H1 (cell line): ENCODE measurements around the gene SLC15A4. TPM values are rescaled to one million over a fixed set of nuclear protein-coding genes. Genes with fewer than 3 reads are reported as not detected.

Source experiments
- CTCF ChIA-PET: fragments of 300-600 bp; sonication (Branson Sonifier 250); formaldehyde crosslinking; loops from one replicate; lab custom pipeline; 2021; ENCODE audit not compliant: partially characterized antibody; lab: Charles Lee
- POLR2A ChIA-PET: fragments of 300-600 bp; sonication (Branson Sonifier 250); formaldehyde crosslinking; loops from one replicate; lab custom pipeline; 2021; ENCODE audit warnings: inconsistent platforms; ENCODE audit not compliant: partially characterized antibody; lab: Charles Lee
- DNase-seq, 2 experiments: peaks; one replicate each; pipeline versions ENCODE4 v3.0.0 to v3.0.0-alpha.2; 2010 to 2022; ENCODE audit warnings: low spot score in 2 of 2, low read depth in 1 of 2, mixed read lengths in 1 of 2
- FAIRE-seq: peaks from 2 replicates; lab custom pipeline; 2011; peaks lifted over from hg19 to GRCh38; lab: Jason Lieb, UNC
- H2AFZ ChIP-seq: 2 replicates; pipeline ENCODE4 v1.8.1; 2012; ENCODE audit warnings: low read length, inconsistent platforms
- H2AK5ac ChIP-seq: 2 replicates; pipeline ENCODE4 v1.6.1; 2013; ENCODE audit warnings: low read depth, low read length
- H2BK120ac ChIP-seq: replicated peaks from 2 replicates; pipeline ENCODE3; 2013; ENCODE audit warnings: low read depth, low read length, inconsistent platforms
- H2BK12ac ChIP-seq: 2 replicates; pipeline ENCODE4 v1.6.1; 2013; ENCODE audit warnings: low read depth, low read length
- H2BK15ac ChIP-seq: 2 replicates; pipeline ENCODE4 v1.6.1; 2013; ENCODE audit warnings: low read length
- H2BK20ac ChIP-seq: 2 replicates; pipeline ENCODE4 v1.6.1; 2013; ENCODE audit warnings: low read length
- H2BK5ac ChIP-seq: 2 replicates; pipeline ENCODE4 v1.6.1; 2013; ENCODE audit warnings: low read depth, low read length
- H3K14ac ChIP-seq: 2 replicates; pipeline ENCODE4 v1.6.1; 2013; ENCODE audit warnings: inconsistent platforms; ENCODE audit not compliant: insufficient read length
- H3K18ac ChIP-seq: 2 replicates; pipeline ENCODE4 v1.6.1; 2013; ENCODE audit warnings: low read length; ENCODE audit errors: extremely low read depth
- H3K23ac ChIP-seq: 2 replicates; pipeline ENCODE4 v1.6.1; 2013; ENCODE audit warnings: inconsistent platforms; ENCODE audit not compliant: insufficient read length
- H3K23me2 ChIP-seq: 2 replicates; pipeline ENCODE4 v1.6.1; 2013; ENCODE audit warnings: low read depth, low read length
- H3K27ac ChIP-seq: 2 replicates; pipeline ENCODE4 v1.6.1; 2011; ENCODE audit warnings: low read depth, low read length, inconsistent platforms
- H3K27me3 ChIP-seq, 4 experiments: replicated peaks in 1 of 4; 1 replicate in 1 of 4; 2 replicates in 3 of 4; pipeline versions ENCODE4 v1.6.1 to v1.8.1; 2011 to 2013; ENCODE audit warnings: low read length in 3 of 4, mild to moderate bottlenecking in 3 of 4, inconsistent platforms in 2 of 4, mixed read lengths in 2 of 4, moderate library complexity in 1 of 4; ENCODE audit not compliant: control insufficient read depth in 3 of 4, insufficient read depth in 3 of 4; ENCODE audit errors: extremely low read depth in 1 of 4
- H3K36me3 ChIP-seq, 4 experiments: 2 replicates each; pipeline versions ENCODE4 v1.6.1 to v1.8.1; 2011 to 2013; ENCODE audit warnings: mild to moderate bottlenecking in 4 of 4, low read length in 3 of 4, moderate library complexity in 2 of 4, control low read depth in 1 of 4, inconsistent platforms in 1 of 4; ENCODE audit not compliant: insufficient read depth in 4 of 4, control insufficient read depth in 2 of 4
- H3K4ac ChIP-seq: replicated peaks from 2 replicates; pipeline ENCODE3; 2013; ENCODE audit warnings: low read length, low read depth, mixed read lengths, inconsistent platforms; ENCODE audit not compliant: insufficient read length
- H3K4me1 ChIP-seq, 4 experiments: replicated peaks in 1 of 4; 1 replicate in 1 of 4; 2 replicates in 3 of 4; pipeline versions ENCODE4 v1.6.1 to v1.8.1; 2011 to 2013; ENCODE audit warnings: low read length in 3 of 4, inconsistent platforms in 2 of 4, mixed read lengths in 1 of 4; ENCODE audit not compliant: insufficient read depth in 4 of 4, control insufficient read depth in 3 of 4
- H3K4me2 ChIP-seq, 2 experiments: 2 replicates each; pipeline versions ENCODE4 v1.6.1 to v1.8.1; 2011 to 2013; ENCODE audit warnings: low read depth in 2 of 2, low read length in 2 of 2, control low read depth in 1 of 2, inconsistent platforms in 1 of 2, mild to moderate bottlenecking in 1 of 2; ENCODE audit not compliant: insufficient read depth in 1 of 2
- H3K4me3 ChIP-seq, 4 experiments: fragments of 200-600, 300-600 bp in 1 of 4; sonication (generic), shearing (Covaris generic), sonication (Bioruptor Twin) in 1 of 4; 2 replicates each; pipeline versions ENCODE4 v1.5.1 to v1.8.1; 2011 to 2016; ENCODE audit warnings: low read length in 4 of 4, low read depth in 3 of 4, control low read depth in 2 of 4, inconsistent platforms in 2 of 4, mild to moderate bottlenecking in 2 of 4, mixed read lengths in 1 of 4, moderate library complexity in 1 of 4; ENCODE audit not compliant: insufficient read depth in 2 of 4; ENCODE audit errors: extremely low read depth in 1 of 4
- H3K56ac ChIP-seq: replicated peaks from 2 replicates; pipeline ENCODE3; 2013; ENCODE audit warnings: low read depth, mild to moderate bottlenecking, mixed read lengths, low read length, inconsistent platforms; ENCODE audit not compliant: insufficient read length
- H3K79me1 ChIP-seq: 2 replicates; pipeline ENCODE4 v1.6.1; 2013; ENCODE audit warnings: low read depth, low read length, control low read depth
- H3K79me2 ChIP-seq, 2 experiments: 2 replicates each; pipeline versions ENCODE4 v1.6.1 to v1.8.1; 2012 to 2013; ENCODE audit warnings: low read length in 2 of 2, mild to moderate bottlenecking in 2 of 2, inconsistent platforms in 1 of 2; ENCODE audit not compliant: insufficient read depth in 2 of 2, control insufficient read depth in 1 of 2
- H3K9ac ChIP-seq, 4 experiments: replicated peaks in 1 of 4; 1 replicate in 1 of 4; 2 replicates in 3 of 4; pipeline versions ENCODE4 v1.6.1 to v1.8.1; 2011 to 2013; ENCODE audit warnings: low read depth in 3 of 4, low read length in 3 of 4, control low read depth in 2 of 4, mild to moderate bottlenecking in 2 of 4, moderate library complexity in 2 of 4, inconsistent platforms in 1 of 4; ENCODE audit errors: extremely low read depth in 1 of 4
- H3K9me3 ChIP-seq, 2 experiments: 2 replicates each; pipeline versions ENCODE4 v1.6.1 to v1.8.1; 2012 to 2013; ENCODE audit warnings: mild to moderate bottlenecking in 2 of 2, moderate library complexity in 2 of 2, control low read depth in 1 of 2, inconsistent platforms in 1 of 2, low read depth in 1 of 2, low read length in 1 of 2, mixed read lengths in 1 of 2; ENCODE audit not compliant: insufficient read depth in 2 of 2
- H4K20me1 ChIP-seq, 2 experiments: replicated peaks in 1 of 2; 2 replicates each; pipeline versions ENCODE3 to v1.8.1; 2011 to 2013; ENCODE audit warnings: inconsistent platforms in 2 of 2, low read length in 2 of 2, mild to moderate bottlenecking in 1 of 2; ENCODE audit not compliant: insufficient read depth in 2 of 2, control insufficient read depth in 1 of 2
- H4K5ac ChIP-seq: 2 replicates; pipeline ENCODE4 v1.6.1; 2013; ENCODE audit warnings: low read length, low read depth, mixed read lengths, inconsistent platforms; ENCODE audit not compliant: insufficient read length
- H4K8ac ChIP-seq: 2 replicates; pipeline ENCODE4 v1.8.0; 2013; ENCODE audit warnings: mild to moderate bottlenecking, moderate library complexity, low read length, inconsistent platforms; ENCODE audit not compliant: insufficient read depth; ENCODE audit errors: extremely low read depth
- H4K91ac ChIP-seq: replicated peaks from 2 replicates; pipeline ENCODE3; 2013; ENCODE audit warnings: low read length, mixed read lengths, inconsistent platforms; ENCODE audit not compliant: insufficient read length
- CBX5 ChIP-seq: fragments of 300-800, 300-1000 bp; sonication (generic); IDR thresholded peaks from 2 replicates; pipeline ENCODE4 v1.7.1; 2016; ENCODE audit warnings: antibody characterized with exemption, low read length, low read depth
- CEBPB ChIP-seq: IDR thresholded peaks from 2 replicates; pipeline ENCODE4 v1.6.1; 2012; ENCODE audit warnings: low read depth, low read length
- CHD2 ChIP-seq: IDR thresholded peaks from 2 replicates; pipeline ENCODE4 v1.6.1; 2012; ENCODE audit warnings: low read length, improper control_type of control experiment
- E2F6 ChIP-seq: IDR thresholded peaks from 2 replicates; pipeline ENCODE4 v1.6.1; 2012; ENCODE audit warnings: inconsistent platforms
- GTF2F1 ChIP-seq: IDR thresholded peaks from 2 replicates; pipeline ENCODE4 v1.6.1; 2012; ENCODE audit warnings: low read depth, low read length, improper control_type of control experiment, borderline replicate concordance
- JUND ChIP-seq: IDR thresholded peaks from 2 replicates; pipeline ENCODE4 v1.6.1; 2011; ENCODE audit warnings: mild to moderate bottlenecking, improper control_type of control experiment, low read length
- TAF7 ChIP-seq: optimal IDR thresholded peaks from 2 replicates; pipeline ENCODE3; 2011; ENCODE audit warnings: low read depth, mild to moderate bottlenecking, inconsistent platforms, low read length, moderate library complexity, borderline replicate concordance
- YY1 ChIP-seq: IDR thresholded peaks from 2 replicates; pipeline ENCODE4 v1.6.1; 2011; ENCODE audit warnings: low read depth, mild to moderate bottlenecking, low read length
- WGBS, 2 experiments: shearing (Covaris generic) in 1 of 2; methylation state at CpG; one replicate each; pipeline versions ENCODE4 v1.1.6 to v1.1.7; 2013 to 2015; ENCODE audit warnings: low lambda C conversion rate in 2 of 2, mixed read lengths in 2 of 2, inconsistent platforms in 1 of 2, low coverage in 1 of 2, missing lambda C conversion rate in 1 of 2; ENCODE audit not compliant: insufficient replicate concordance in 2 of 2, insufficient coverage in 1 of 2, insufficient read length in 1 of 2; ENCODE audit errors: extremely low coverage in 1 of 2, missing lambda C conversion rate in 1 of 2; 5-methylcytosine and 5-hydroxymethylcytosine counted together
- polyA plus RNA-seq, 7 experiments: library from polyadenylated mRNA; depleted of rRNA in 3 of 7; stranded (reverse) in 5 of 7; unstranded in 2 of 7; fragments of >200 nt in 5 of 7; fragments of 200-250 nt in 2 of 7; gene quantifications; 1 replicate in 5 of 7; 2 replicates in 1 of 7; 4 replicates in 1 of 7; pipeline versions ENCODE4 v1.2.1 to v1.2.3, GENCODE V29; 2011 to 2013; ENCODE audit warnings: missing spikeins in 2 of 7, mixed read lengths in 2 of 7
- total RNA-seq: library from RNA; stranded (reverse); fragmentation: NEBNext Ultra II Directional; extraction: Animal tissue kit (Norgen Biotek cat#: 25700); gene quantifications from 2 replicates; pipeline ENCODE4 v1.2.1, GENCODE V29; 2021

Gene SLC15A4
- total and polyA plus RNA-seq, 2 of the 8 experiments (the other 6 are each of a cell fraction or from before 2014, with no cell fraction given) = 22.7 to 26.6 TPM

- no peaks in the 10 kb centered on the region; the same call in 1 of the 2 replicates for H3K23me2 ChIP-seq
- no peak overlapping the region for H3K4me2 ChIP-seq
- no peak overlapping the region for H2BK5ac ChIP-seq
- no peak overlapping the region for H3K14ac ChIP-seq
- FAIRE-seq (no peak), DNase-seq (no peak)
- H2BK12ac ChIP-seq = no peak overlapping the region
- no peak overlapping the region for H3K4me3 ChIP-seq
- no peak overlapping the region for H2AK5ac ChIP-seq
- H3K4ac ChIP-seq = no peak overlapping the region
- no peak overlapping the region for H3K18ac ChIP-seq
- H3K23ac ChIP-seq = no peak overlapping the region
- ChIA-PET POLR2A (interaction anchor here (1.6 kb wide), 1 partner anchor 27 kb away, joined by 4 read pairs; no protein-coding TSS in a partner anchor), CTCF (interaction anchor here (0.8 to 2.8 kb wide), 2 partner anchors 9 to 11 kb away, joined by 3 to 17 read pairs; no protein-coding TSS in a partner anchor)
- H3K4me1 ChIP-seq = peaks cover 3 to 10% (median 8%) of the 10 kb centered on the region in 4 experiments
- no peak overlapping the region for H4K91ac ChIP-seq
- no peaks in the 10 kb centered on the region for H3K79me1 ChIP-seq
- no peak overlapping the region for H2AFZ ChIP-seq
- no peak overlapping the region for H3K9ac ChIP-seq
- 95% methylated on average over 17 of the region's 17 CpGs; no CpG with 5 or more reads in 1 of the 2 experiments for WGBS, 2 experiments
- H2BK15ac ChIP-seq = no peak overlapping the region
- H2BK20ac ChIP-seq = no peak overlapping the region
- H4K8ac ChIP-seq = no peak overlapping the region
- no peak overlapping the region for H2BK120ac ChIP-seq
- no peak overlapping the region for H3K56ac ChIP-seq
- H3K27ac ChIP-seq = no peak overlapping the region
- H3K79me2 ChIP-seq = no peaks in the 10 kb centered on the region; a peak in 1 of 4 replicates
- peaks cover 7 to 47% (median 20%) of the 10 kb centered on the region in 4 experiments for H3K36me3 ChIP-seq
- peaks cover 16 to 30% of the 10 kb centered on the region in 2 experiments for H4K20me1 ChIP-seq
- H3K27me3 ChIP-seq = no peaks in the 10 kb centered on the region; a peak in 2 of 7 replicates
- no peak for TF ChIP-seq E2F6
- no peak for TF ChIP-seq CEBPB
- TF ChIP-seq YY1 = no peak
- no peak for TF ChIP-seq TAF7
- TF ChIP-seq JUND = no peak
- no peak for TF ChIP-seq CBX5
- no peak for TF ChIP-seq CHD2
- no peak for TF ChIP-seq GTF2F1
- H4K5ac ChIP-seq = no peak overlapping the region
- H3K9me3 ChIP-seq = no peaks in the 10 kb centered on the region
Measured at GRCh38 chr12:128792881-128793280, 30.9 kb downstream of the SLC15A4 start.
